Psoas muscle (tissue), 8 donors: ENCODE results near the gene SGMS1. TPM values are rescaled to one million over a fixed set of nuclear protein-coding genes. Genes with fewer than 3 reads are reported as not detected.

Experiments
- ATAC-seq, 4 donors: fragments of 200-7000 bp; cut with Tn5 transposase; one replicate each; pipeline ENCODE4 v1.9.1; 2020; ENCODE audit warnings: moderate library complexity in 3 of 4, mild to moderate bottlenecking in 2 of 4
- DNase-seq, 2 donors: peaks; one replicate each; pipeline ENCODE4 v3.0.0-alpha.2; 2020
- H3K27ac ChIP-seq: fragments of 200-600 bp; one replicate; pipeline ENCODE4 v1.8.0; 2022
- H3K27me3 ChIP-seq, 3 donors: fragments of 200-600 bp in 1 of 3; one replicate each; pipeline versions ENCODE4 v1.6.1 to v1.8.0; 2013 to 2022; ENCODE audit warnings: low read length in 2 of 3, mild to moderate bottlenecking in 2 of 3, moderate library complexity in 1 of 3; ENCODE audit not compliant: insufficient read depth in 3 of 3
- H3K36me3 ChIP-seq, 2 donors: fragments of 200-600 bp in 1 of 2; one replicate each; pipeline versions ENCODE4 v1.6.1 to v1.8.0; 2013 to 2022; ENCODE audit warnings: low read depth in 1 of 2, mild to moderate bottlenecking in 1 of 2, moderate library complexity in 1 of 2; ENCODE audit not compliant: insufficient read depth in 1 of 2
- H3K4me1 ChIP-seq: fragments of 200-600 bp; one replicate; pipeline ENCODE4 v1.8.0; 2022
- H3K4me3 ChIP-seq: fragments of 200-600 bp; one replicate; pipeline ENCODE4 v1.8.0; 2022; ENCODE audit warnings: mild to moderate bottlenecking
- H3K9me3 ChIP-seq: fragments of 200-600 bp; one replicate; pipeline ENCODE4 v1.8.0; 2022
- WGBS, 3 donors: extraction: QIAGEN DNeasy Blood & Tissue Kit; methylation state at CpG; one replicate each; pipeline versions ENCODE4 v1.1.6 to v1.1.7; 2013; 5-methylcytosine and 5-hydroxymethylcytosine counted together
- intact Hi-C, 2 donors: fragments of 100-400 bp; cut with DNase I; formaldehyde crosslinking; loops; one replicate each; pipeline versions ENCODE4 v1.11.0 to v1.14.2; 2022
- polyA plus RNA-seq, 3 donors: library from polyadenylated mRNA; stranded (reverse); fragments of 200-250 nt; gene quantifications; one replicate each; pipeline ENCODE4 v1.2.3, GENCODE V29; 2013
- total RNA-seq, 4 donors: library from RNA; stranded (reverse); fragmentation: NEBNext Ultra II Directional in 2 of 4; extraction: Animal tissue kit (Norgen Biotek cat#: 25700) in 2 of 4; gene quantifications; one replicate each; pipeline versions ENCODE4 v1.2.1 to v1.2.4, GENCODE V29; 2021 to 2023
- TF ChIP-seq, protein P1 (sequence below): fragments of 200-600 bp; IDR thresholded peaks from one replicate; pipeline ENCODE4 v1.8.0; 2022; ENCODE audit warnings: antibody characterized with exemption
- donor health status: healthy with polysubstance abuse.
- donor health status: DM: no; HTN: no; CAD: no; lungs with moderate emphysema.
- donor health status: Bipolar disorder and iron deficiency.
- donor health status: healthy.
- donor health status: DM: yes; HTN: yes; CAD: no.
- donor health status: DM: no; HTN: no; CAD: no.
- donor health status: DM: no; HTN: no; CAD: no.
- donor health status: DM: yes; HTN: yes; CAD: no.

SGMS1 gene
- total and polyA plus RNA-seq, 7 donors, result 6.2 to 16.7 (median 11.3) TPM

DNA sequence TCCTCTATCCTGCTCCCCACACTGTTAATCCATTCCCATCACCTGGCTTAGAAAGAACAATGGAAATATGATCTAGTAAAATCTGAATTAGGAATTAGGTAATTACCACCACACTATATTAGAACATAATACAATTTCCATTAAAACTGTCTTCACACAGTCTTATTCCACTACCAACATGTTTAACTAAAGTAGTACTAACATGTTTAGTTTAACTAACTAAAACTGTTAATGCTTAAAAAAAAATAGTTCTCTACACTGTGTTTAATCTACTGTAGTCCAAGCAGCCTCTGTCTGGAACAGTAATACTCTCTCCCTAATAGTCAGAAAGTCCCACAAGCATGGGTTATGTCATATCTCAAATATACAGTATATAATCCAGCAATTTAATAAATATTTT is 150.8 kb downstream of the SGMS1 start:
- TF ChIP-seq, protein P1, sequence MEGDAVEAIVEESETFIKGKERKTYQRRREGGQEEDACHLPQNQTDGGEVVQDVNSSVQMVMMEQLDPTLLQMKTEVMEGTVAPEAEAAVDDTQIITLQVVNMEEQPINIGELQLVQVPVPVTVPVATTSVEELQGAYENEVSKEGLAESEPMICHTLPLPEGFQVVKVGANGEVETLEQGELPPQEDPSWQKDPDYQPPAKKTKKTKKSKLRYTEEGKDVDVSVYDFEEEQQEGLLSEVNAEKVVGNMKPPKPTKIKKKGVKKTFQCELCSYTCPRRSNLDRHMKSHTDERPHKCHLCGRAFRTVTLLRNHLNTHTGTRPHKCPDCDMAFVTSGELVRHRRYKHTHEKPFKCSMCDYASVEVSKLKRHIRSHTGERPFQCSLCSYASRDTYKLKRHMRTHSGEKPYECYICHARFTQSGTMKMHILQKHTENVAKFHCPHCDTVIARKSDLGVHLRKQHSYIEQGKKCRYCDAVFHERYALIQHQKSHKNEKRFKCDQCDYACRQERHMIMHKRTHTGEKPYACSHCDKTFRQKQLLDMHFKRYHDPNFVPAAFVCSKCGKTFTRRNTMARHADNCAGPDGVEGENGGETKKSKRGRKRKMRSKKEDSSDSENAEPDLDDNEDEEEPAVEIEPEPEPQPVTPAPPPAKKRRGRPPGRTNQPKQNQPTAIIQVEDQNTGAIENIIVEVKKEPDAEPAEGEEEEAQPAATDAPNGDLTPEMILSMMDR, result no peak
- Histone ChIP-seq H3K27me3 (no peaks in the 10 kb centered on the region), H3K4me1 (peaks cover 28% of the 10 kb centered on the region), H3K4me3 (no peak overlapping the region), H3K9me3 (no peaks in the 10 kb centered on the region), H3K36me3 (no peaks in the 10 kb centered on the region), H3K27ac (no peak overlapping the region)
- ATAC-seq (no peak), DNase-seq (no peak)
- intact Hi-C loops, result no loop called here

DNA sequence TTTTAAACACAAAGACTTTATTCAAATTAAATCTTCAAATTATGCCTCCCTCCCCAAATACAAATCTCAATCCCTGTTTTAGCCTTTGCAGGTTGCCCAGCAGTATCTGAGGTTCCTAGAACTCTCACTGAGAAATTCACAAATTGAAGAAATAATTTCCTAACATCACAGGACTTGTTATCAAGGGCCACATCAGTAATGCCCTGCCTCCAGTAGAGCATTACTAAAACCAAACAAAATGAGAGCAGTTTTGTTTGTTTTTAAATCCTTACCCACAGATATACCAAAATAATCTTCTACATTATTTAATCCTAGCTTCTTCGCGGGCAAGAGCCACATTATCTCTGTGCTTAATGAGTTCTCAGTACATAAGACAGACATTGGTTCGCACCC is 152.2 kb downstream of the SGMS1 start:
- TF ChIP-seq, protein P1, result no peak
- H3K27me3 ChIP-seq, result no peaks in the 10 kb centered on the region
- no peak overlapping the region for H3K4me3 ChIP-seq
- H3K4me1 ChIP-seq, result peaks cover 37% of the 10 kb centered on the region
- no peak for DNase-seq
- 63 to 86% (median 82%) methylated on average over 3 of the region's 3 CpGs for WGBS, 3 donors
- no peaks in the 10 kb centered on the region for H3K9me3 ChIP-seq
- H3K36me3 ChIP-seq, result no peaks in the 10 kb centered on the region
- no peak overlapping the region for H3K27ac ChIP-seq
- intact Hi-C loops, result no loop called here
- ATAC-seq, result no peak

DNA sequence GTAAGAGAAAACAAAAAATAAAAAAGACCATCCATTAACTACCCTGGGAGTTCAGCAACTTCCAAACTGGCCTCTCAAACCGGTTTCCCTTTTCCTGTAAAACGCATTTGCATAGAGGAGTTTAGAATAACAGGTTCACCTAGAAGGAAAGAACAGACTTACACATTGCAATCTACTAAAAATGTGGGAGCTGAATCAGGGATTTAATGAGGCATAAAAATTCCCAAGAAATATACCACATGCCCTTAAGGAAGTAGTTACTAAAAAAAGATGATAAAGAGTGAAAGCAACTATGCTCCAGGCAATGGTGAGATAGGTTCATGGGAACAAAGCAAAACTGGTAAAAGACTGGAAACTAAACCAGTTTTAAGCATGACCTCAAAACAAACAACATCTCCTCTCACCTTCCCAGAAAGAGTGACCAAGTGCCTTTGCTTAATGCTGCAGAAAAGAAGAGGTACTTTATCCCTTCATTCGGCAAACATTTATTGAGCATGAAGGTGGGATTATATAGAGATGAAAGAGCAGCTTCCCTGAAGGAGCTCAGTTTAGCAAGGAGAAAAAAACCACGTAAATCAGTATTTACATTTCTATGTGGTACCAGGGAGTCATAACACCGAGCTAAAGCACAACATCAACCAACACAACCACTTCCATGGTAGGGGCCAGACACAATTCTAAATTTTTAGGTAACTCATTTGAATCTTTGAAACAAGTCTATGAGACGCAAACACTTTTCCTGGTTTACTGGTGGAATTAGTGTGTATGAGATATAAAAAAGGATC is 152.8 kb downstream of the SGMS1 start:
- Histone ChIP-seq H3K27ac (no peak overlapping the region), H3K36me3 (no peaks in the 10 kb centered on the region), H3K9me3 (no peaks in the 10 kb centered on the region), H3K4me3 (no peak overlapping the region), H3K27me3 (no peaks in the 10 kb centered on the region), H3K4me1 (peaks cover 43% of the 10 kb centered on the region)
- TF ChIP-seq, protein P1, result no peak
- no peak for ATAC-seq
- 72 to 77% (median 76%) methylated on average over 6 of the region's 6 CpGs for WGBS, 3 donors
- intact Hi-C loops, result no loop called here
- no peak for DNase-seq

DNA sequence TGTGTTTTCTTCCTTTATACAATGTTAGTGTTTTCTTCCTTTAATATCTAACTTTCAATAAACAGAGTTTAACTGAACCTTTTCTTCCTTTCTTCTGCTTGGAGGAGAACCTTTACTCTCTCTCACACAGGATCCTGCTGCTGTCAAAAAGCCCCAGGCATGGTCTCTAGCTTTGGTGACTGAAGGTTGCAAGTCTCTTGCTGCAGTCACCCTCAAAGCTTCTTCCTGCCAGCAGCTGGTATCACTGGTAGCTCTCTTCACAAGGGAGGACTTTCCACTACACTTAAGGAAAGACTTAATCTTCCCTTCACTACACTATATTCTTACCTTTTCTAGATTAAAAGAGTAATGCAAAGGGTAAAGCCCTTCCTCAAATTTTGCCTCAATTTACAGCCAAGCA is 153.4 kb downstream of the SGMS1 start:
- ATAC-seq, result peak in 1 of 4 donors; percentile 29
- Histone ChIP-seq H3K4me3 (no peak overlapping the region), H3K27ac (no peak overlapping the region), H3K9me3 (no peaks in the 10 kb centered on the region), H3K4me1 (peaks cover 44% of the 10 kb centered on the region), H3K27me3 (no peaks in the 10 kb centered on the region), H3K36me3 (no peaks in the 10 kb centered on the region)
- intact Hi-C loops, result no loop called here
- TF ChIP-seq, protein P1, result no peak
- DNase-seq, result no peak

DNA sequence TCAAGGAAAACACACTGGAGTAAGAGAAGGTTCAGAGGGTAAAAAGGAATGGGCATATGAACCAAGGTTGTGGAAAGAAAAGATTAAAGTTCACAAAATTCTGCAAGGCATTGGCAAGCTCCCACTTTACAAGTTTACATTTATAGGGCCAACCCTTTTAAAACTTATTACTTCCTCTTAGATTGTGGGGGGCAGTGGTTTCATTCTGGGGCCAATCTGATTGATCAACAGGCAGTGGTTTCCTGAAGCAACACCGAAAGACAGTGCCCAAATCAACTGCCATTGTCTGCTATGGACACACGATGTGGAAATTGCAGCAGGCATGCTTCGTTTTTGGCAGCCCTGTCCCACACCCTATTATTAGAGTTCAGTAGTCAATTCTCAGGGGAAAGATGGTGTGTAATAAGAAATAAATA is 154.0 kb downstream of the SGMS1 start:
- WGBS, 3 donors, result 3 to 10% (median 4%) methylated on average over 3 of the region's 3 CpGs
- ATAC-seq, result peak; percentile 71 to 91 (median 79)
- Histone ChIP-seq H3K4me3 (no peak overlapping the region), H3K27me3 (no peaks in the 10 kb centered on the region), H3K36me3 (no peaks in the 10 kb centered on the region), H3K4me1 (peaks cover 44% of the 10 kb centered on the region), H3K27ac (no peak overlapping the region), H3K9me3 (no peaks in the 10 kb centered on the region)
- TF ChIP-seq, protein P1, result no peak
- peak in 1 of 2 donors; percentile 13 for DNase-seq
- intact Hi-C loops, result no loop called here
